Activated naive CD8-positive, alpha-beta T cell treated with anti-CD3 and anti-CD28 coated beads, Interleukin-2, amount 50 U/mL, for 24 hours (primary cell): ENCODE results near the gene MALRD1.
"Not testable (repeated sequence)": the region's sequence is repeated elsewhere in the genome, so short reads cannot be mapped to it uniquely, and the experiment has no call there.

Source experiments
- ATAC-seq: fragments of 150-1000 bp; cut with Tn5 transposase; one replicate; pipeline ENCODE4 v1.10.0; 2021
- DNase-seq: peaks from one replicate; pipeline ENCODE4 v3.0.0; 2021
- H3K27ac Mint-ChIP-seq: one replicate; pipeline ENCODE4 v1.8.0; 2021; ENCODE audit warnings: mild to moderate bottlenecking, mixed read lengths
- H3K27me3 Mint-ChIP-seq: one replicate; pipeline ENCODE4 v1.8.0; 2021; ENCODE audit warnings: mixed read lengths
- H3K36me3 Mint-ChIP-seq: one replicate; pipeline ENCODE4 v1.8.0; 2021; ENCODE audit warnings: low read depth, mixed read lengths
- H3K4me1 Mint-ChIP-seq: one replicate; pipeline ENCODE4 v1.8.0; 2021; ENCODE audit warnings: mixed read lengths
- H3K4me3 Mint-ChIP-seq: one replicate; pipeline ENCODE4 v1.8.0; 2021; ENCODE audit warnings: mild to moderate bottlenecking, moderate library complexity, mixed read lengths
- H3K9me3 Mint-ChIP-seq: one replicate; pipeline ENCODE4 v1.8.0; 2021; ENCODE audit warnings: mixed read lengths

Gene MALRD1

GRCh38 chr10:19728964-19729363 lies 680.4 kb downstream of the MALRD1 start:
- Mint-ChIP-seq H3K36me3 (no peaks in the 10 kb centered on the region), H3K27me3 (no peaks in the 10 kb centered on the region), H3K27ac (no peak overlapping the region), H3K4me1 (peaks cover 2% of the 10 kb centered on the region), H3K9me3 (peaks cover 11% of the 10 kb centered on the region), H3K4me3 (no peak overlapping the region)
- DNase-seq (no peak), ATAC-seq (no peak)

DNA sequence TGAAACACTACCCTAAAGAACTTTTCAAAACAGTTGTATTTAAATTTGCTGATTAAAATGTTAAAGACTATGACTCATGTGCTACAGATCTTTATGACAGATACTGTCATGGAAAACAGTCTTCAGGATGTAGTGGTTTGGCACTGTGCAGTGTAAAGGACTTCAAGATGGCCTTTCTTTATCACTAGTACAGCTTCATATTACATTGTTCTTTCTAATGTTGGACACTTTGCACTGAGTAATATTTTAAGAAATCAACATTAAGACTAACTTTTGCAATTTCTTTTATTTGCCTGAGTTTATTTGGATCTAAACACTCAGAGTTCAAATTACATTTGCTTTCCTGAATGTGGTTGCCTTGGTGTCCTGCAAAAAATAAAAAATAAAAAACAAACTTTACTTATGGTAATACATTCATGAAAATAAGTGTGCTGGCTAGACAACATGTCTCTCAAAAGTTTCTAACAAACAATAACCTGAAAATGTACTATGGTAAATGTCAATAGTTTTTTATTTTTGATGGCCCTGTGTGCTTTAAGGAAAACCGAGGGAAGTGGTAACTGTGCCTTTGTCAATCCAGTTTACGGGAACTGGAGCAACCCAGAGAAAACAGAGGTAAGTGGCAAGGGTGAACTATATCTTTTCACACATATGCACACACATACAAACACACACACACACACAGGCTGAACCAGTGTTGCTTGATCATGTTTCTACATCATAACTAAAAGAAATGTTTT lies 681.7 kb downstream of the MALRD1 start:
- Mint-ChIP-seq H3K9me3 (peaks cover 18% of the 10 kb centered on the region), H3K27ac (no peak overlapping the region), H3K4me1 (peaks cover 2% of the 10 kb centered on the region), H3K4me3 (no peak overlapping the region), H3K36me3 (no peaks in the 10 kb centered on the region), H3K27me3 (no peaks in the 10 kb centered on the region)
- peak; percentile 28 for ATAC-seq
- no peak for DNase-seq

DNA sequence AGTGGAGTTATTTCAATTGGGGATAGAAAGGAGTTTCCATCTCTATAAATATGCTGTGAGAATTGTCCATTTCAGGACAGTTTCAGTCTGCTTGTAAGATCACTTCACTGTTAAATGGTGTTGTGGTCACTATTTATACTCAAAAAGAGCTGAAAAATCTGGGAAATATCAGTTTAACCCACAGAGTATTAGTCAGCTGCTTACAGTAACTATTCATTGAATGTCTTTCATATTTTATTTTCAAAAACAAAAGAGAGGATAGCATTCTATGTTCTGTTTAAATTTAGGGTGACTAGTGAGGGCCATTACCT lies 682.3 kb downstream of the MALRD1 start:
- Mint-ChIP-seq H3K27me3 (no peaks in the 10 kb centered on the region), H3K4me1 (peaks cover 2% of the 10 kb centered on the region), H3K27ac (no peak overlapping the region), H3K9me3 (peaks cover 20% of the 10 kb centered on the region), H3K36me3 (no peaks in the 10 kb centered on the region), H3K4me3 (no peak overlapping the region)
- DNase-seq (no peak), ATAC-seq (no peak)

GRCh38 chr10:19731560-19731959 lies 683.0 kb downstream of the MALRD1 start:
- Mint-ChIP-seq H3K27me3 (no peaks in the 10 kb centered on the region), H3K9me3 (peaks cover 17% of the 10 kb centered on the region), H3K27ac (no peak overlapping the region), H3K36me3 (no peaks in the 10 kb centered on the region), H3K4me1 (peaks cover 2% of the 10 kb centered on the region), H3K4me3 (no peak overlapping the region)
- DNase-seq (no peak), ATAC-seq (no peak)

DNA sequence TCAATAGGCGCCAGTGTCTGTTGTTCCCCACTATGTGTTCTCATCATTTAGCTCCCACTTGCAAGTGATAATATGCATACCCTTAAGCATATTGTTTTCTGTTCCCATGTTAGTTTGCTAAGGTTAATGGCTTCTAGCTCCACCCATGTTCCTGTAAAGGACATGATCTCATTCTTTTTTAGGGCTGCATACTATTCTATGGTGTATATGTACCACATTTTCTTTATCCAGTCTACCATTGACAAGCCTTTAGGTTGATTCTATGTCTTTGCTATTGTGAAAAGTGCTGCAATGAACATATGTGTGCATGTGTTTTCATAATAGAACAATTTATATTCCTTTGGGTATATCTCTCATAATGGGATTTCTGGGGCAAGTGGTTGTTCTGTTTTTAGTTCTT lies 689.8 kb downstream of the MALRD1 start:
- Mint-ChIP-seq H3K4me3 (no peak overlapping the region), H3K36me3 (no peaks in the 10 kb centered on the region), H3K27ac (no peak overlapping the region), H3K27me3 (no peaks in the 10 kb centered on the region), H3K9me3 (peaks cover 12% of the 10 kb centered on the region), H3K4me1 (no peaks in the 10 kb centered on the region)
- DNase-seq (no peak), ATAC-seq (no peak)

DNA sequence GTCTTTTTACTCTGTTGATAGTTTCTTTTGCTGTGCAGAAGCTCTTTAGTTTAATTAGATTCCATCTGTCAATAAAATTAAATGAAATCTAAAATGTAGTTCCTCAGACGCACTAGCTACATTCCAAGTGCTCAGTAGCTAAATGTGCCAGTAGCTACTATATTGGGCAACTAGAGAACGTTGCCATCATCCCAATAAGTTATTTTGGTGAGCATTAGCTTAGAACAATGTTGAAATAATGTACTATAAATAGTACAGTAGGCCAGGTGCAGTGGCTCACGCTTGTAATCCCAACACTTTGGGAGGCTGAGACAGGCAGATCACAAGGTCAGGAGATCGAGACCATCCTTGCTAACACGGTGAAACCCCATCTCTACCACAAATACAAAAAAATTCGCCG lies 690.6 kb downstream of the MALRD1 start:
- H3K9me3 Mint-ChIP-seq = peaks cover 12% of the 10 kb centered on the region
- not testable (repeated sequence) for ATAC-seq, H3K36me3 Mint-ChIP-seq, H3K27ac Mint-ChIP-seq, H3K4me3 Mint-ChIP-seq, H3K4me1 Mint-ChIP-seq, DNase-seq, H3K27me3 Mint-ChIP-seq

- H3K27me3 Mint-ChIP-seq, H3K36me3 Mint-ChIP-seq, H3K4me1 Mint-ChIP-seq, ATAC-seq, DNase-seq, H3K27ac Mint-ChIP-seq, H3K9me3 Mint-ChIP-seq, H3K4me3 Mint-ChIP-seq: not testable (repeated sequence)
Measured at GRCh38 chr10:19742144-19742543, 693.5 kb downstream of the MALRD1 start.

GRCh38 chr10:19745672-19746071 lies 697.1 kb downstream of the MALRD1 start:
- Mint-ChIP-seq H3K27me3 (no peaks in the 10 kb centered on the region), H3K9me3 (no peaks in the 10 kb centered on the region), H3K27ac (no peak overlapping the region), H3K36me3 (no peaks in the 10 kb centered on the region), H3K4me1 (no peaks in the 10 kb centered on the region), H3K4me3 (no peak overlapping the region)
- DNase-seq (no peak), ATAC-seq (no peak)

DNA sequence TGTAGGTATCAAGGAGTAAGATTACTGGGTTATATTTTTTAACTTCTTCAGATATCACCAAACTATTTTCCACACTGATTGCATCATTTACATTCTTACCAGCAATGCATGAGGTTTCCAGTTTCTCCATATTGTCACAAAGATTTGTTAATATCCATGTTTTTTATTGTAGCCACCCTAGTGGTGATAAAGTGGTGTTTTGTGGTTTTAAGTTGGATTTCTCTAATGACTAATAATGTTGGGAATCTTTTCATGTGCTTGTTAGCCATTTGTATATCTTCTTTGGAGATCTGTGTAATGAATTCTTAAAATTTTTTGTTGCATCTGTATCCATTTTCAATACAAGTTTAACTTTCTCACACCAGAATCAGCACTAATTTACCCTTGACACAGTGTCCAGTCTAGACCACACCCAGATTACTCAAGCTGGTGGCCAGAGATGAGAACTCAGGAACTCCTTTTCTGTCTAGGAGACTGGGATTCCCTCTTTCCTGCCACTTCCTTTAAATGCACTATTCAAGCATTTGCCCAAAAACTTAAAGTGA lies 700.7 kb downstream of the MALRD1 start:
- no peak for DNase-seq
- no peaks in the 10 kb centered on the region for H3K36me3 Mint-ChIP-seq
- H3K27me3 Mint-ChIP-seq = no peaks in the 10 kb centered on the region
- ATAC-seq = no peak
- H3K27ac Mint-ChIP-seq = no peak overlapping the region
- H3K4me1 Mint-ChIP-seq = no peaks in the 10 kb centered on the region
- H3K9me3 Mint-ChIP-seq = no peaks in the 10 kb centered on the region
- no peak overlapping the region for H3K4me3 Mint-ChIP-seq

GRCh38 chr10:19750972-19751371 lies 702.4 kb downstream of the MALRD1 start:
- no peaks in the 10 kb centered on the region for H3K9me3 Mint-ChIP-seq
- no peaks in the 10 kb centered on the region for H3K36me3 Mint-ChIP-seq
- H3K4me3 Mint-ChIP-seq = no peak overlapping the region
- ATAC-seq = no peak
- no peak for DNase-seq
- H3K27me3 Mint-ChIP-seq = no peaks in the 10 kb centered on the region
- no peak overlapping the region for H3K27ac Mint-ChIP-seq
- H3K4me1 Mint-ChIP-seq = no peaks in the 10 kb centered on the region

DNA sequence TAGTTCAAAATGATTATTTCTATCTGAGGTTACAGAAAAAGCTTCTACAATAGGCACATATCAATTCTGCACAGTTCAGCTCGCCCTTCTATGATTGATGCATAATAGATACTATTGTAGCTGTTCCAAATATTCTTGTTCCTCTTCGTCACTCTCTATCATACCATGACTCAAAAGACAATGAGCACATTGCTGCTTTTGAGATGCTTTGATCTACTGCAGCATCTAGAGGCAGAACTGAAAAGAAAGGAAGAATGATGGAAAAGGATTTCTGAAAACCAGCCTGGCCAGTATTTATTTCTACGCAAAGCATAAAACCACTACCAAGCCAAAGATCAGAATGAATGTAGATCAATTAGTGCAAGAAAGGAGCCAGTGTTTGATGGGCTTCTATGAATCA lies 708.3 kb downstream of the MALRD1 start:
- Mint-ChIP-seq H3K36me3 (no peaks in the 10 kb centered on the region), H3K27me3 (no peaks in the 10 kb centered on the region), H3K9me3 (peaks cover 4% of the 10 kb centered on the region), H3K27ac (no peak overlapping the region), H3K4me3 (no peak overlapping the region), H3K4me1 (no peaks in the 10 kb centered on the region)
- ATAC-seq (no peak), DNase-seq (no peak)

DNA sequence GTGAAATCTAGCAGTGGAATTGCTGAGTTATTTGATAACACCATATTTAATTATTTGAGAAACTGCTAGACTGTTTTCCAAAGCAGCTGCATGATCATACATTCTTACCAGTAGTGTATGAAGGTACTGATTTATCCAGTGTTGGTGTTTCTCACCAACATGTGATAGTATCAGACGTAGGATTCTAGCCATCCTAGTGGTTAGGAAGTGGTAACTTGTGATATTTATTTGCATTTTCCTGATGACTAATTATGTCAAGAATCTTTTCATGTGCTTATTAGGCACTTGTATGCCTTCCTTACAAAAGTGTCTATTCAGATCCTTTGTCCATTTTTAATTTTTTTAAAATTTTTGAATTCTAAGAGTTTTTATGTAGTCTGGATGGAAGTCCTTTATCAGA lies 713.4 kb downstream of the MALRD1 start:
- H3K27ac Mint-ChIP-seq = no peak overlapping the region
- peaks cover 4% of the 10 kb centered on the region for H3K9me3 Mint-ChIP-seq
- no peak for ATAC-seq
- H3K36me3 Mint-ChIP-seq = no peaks in the 10 kb centered on the region
- DNase-seq = no peak
- H3K4me3 Mint-ChIP-seq = no peak overlapping the region
- no peaks in the 10 kb centered on the region for H3K27me3 Mint-ChIP-seq
- no peaks in the 10 kb centered on the region for H3K4me1 Mint-ChIP-seq

DNA sequence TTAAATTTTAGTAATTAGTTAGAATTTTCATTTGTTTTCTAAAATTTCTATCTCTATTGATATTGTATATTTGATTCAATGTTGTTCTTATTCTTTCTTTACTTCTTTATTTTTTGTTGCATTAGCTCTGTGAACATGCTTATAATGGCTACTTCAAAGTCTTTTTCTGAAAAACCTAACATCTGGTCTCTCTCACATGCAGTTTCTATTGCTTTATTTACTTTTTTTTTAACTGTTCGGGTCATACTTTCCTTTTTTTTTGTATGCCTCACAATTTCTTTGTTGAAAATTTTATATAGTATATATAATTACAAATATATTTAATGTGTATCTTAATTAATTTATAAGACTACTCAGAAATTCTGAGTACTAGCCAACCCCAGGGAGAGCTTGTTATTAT lies 715.5 kb downstream of the MALRD1 start:
- Mint-ChIP-seq H3K4me1 (no peaks in the 10 kb centered on the region), H3K27me3 (no peaks in the 10 kb centered on the region), H3K36me3 (no peaks in the 10 kb centered on the region), H3K4me3 (no peak overlapping the region), H3K27ac (no peak overlapping the region), H3K9me3 (peaks cover 11% of the 10 kb centered on the region)
- ATAC-seq = no peak
- DNase-seq = no peak

DNA sequence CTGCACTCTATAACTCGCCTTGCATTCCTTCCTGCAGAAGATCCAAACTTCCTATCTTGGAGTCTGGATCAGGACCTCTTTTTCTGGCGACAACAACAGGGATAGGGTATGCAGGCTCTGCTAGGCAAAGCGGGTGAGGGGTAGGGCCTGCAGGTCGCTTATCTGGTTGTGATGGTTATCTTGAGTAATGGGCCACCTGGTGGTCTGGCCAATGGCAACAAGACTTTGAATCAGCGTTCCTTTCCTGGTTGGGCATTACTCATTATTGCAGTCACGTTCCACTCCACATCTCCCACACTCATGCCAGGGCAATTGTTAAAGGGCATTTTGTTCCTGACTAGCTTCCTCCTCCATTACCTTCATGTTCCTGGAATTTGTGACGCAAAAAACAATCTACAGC lies 719.3 kb downstream of the MALRD1 start:
- DNase-seq (no peak), ATAC-seq (no peak)
- Mint-ChIP-seq H3K4me3 (no peak overlapping the region), H3K27ac (no peak overlapping the region), H3K4me1 (no peaks in the 10 kb centered on the region), H3K27me3 (no peaks in the 10 kb centered on the region), H3K9me3 (peaks cover 7% of the 10 kb centered on the region), H3K36me3 (no peaks in the 10 kb centered on the region)

- not testable (repeated sequence) for H3K27me3 Mint-ChIP-seq, H3K36me3 Mint-ChIP-seq, ATAC-seq, H3K27ac Mint-ChIP-seq, DNase-seq, H3K9me3 Mint-ChIP-seq, H3K4me1 Mint-ChIP-seq, H3K4me3 Mint-ChIP-seq
Measured at GRCh38 chr10:19769826-19770225, 721.2 kb downstream of the MALRD1 start.

- DNase-seq (no peak), ATAC-seq (no peak)
- peaks cover 7% of the 10 kb centered on the region for H3K9me3 Mint-ChIP-seq
- H3K27ac Mint-ChIP-seq = no peak overlapping the region
- H3K4me3 Mint-ChIP-seq = no peak overlapping the region
- no peaks in the 10 kb centered on the region for H3K4me1 Mint-ChIP-seq
- peaks cover 2% of the 10 kb centered on the region for H3K27me3 Mint-ChIP-seq
- H3K36me3 Mint-ChIP-seq = no peaks in the 10 kb centered on the region
Measured at GRCh38 chr10:19772972-19773371, 724.4 kb downstream of the MALRD1 start.
